Measurements from ENCODE around the gene DGUOK.

Gene DGUOK

GRCh38 chr2:73956218-73956865 lies 29.7 kb downstream of the DGUOK start:
- no peak for DNase-seq

GRCh38 chr2:73961274-73961673 lies 34.6 kb downstream of the DGUOK start:
- no peak for DNase-seq

- DNase-seq: no peak
Observed at GRCh38 chr2:73961823-73962615, 35.3 kb downstream of the DGUOK start.

- no peak for DNase-seq
Observed at GRCh38 chr2:73962798-73963197, 36.1 kb downstream of the DGUOK start.

- DNase-seq: no peak
Observed at GRCh38 chr2:73963385-73964120, 36.9 kb downstream of the DGUOK start.

- DNase-seq: no peak
Observed at GRCh38 chr2:73964223-73964622, 37.5 kb downstream of the DGUOK start.

GRCh38 chr2:73965053-73965452 lies 38.4 kb downstream of the DGUOK start:
- DNase-seq: no peak

- no peak for DNase-seq
Observed at GRCh38 chr2:73968357-73968937, 41.8 kb downstream of the DGUOK start.

- no peak for DNase-seq
Observed at GRCh38 chr2:73969356-73969755, 42.7 kb downstream of the DGUOK start.

GRCh38 chr2:73970141-73970803 lies 43.6 kb downstream of the DGUOK start:
- no peak for DNase-seq

- peak; percentile 59 for DNase-seq
Observed at GRCh38 chr2:73970850-73971471, 44.3 kb downstream of the DGUOK start.

GRCh38 chr2:73971722-73972121 lies 45.0 kb downstream of the DGUOK start:
- no peak for DNase-seq

- no peak for DNase-seq
Observed at GRCh38 chr2:73972846-73973245, 46.2 kb downstream of the DGUOK start.

GRCh38 chr2:73975731-73976130 lies 49.1 kb downstream of the DGUOK start:
- no peak for DNase-seq

GRCh38 chr2:73976803-73977202 lies 50.1 kb downstream of the DGUOK start:
- DNase-seq: no peak

GRCh38 chr2:73977466-73977865 lies 50.8 kb downstream of the DGUOK start:
- DNase-seq: no peak

GRCh38 chr2:73979021-73979420 lies 52.3 kb downstream of the DGUOK start:
- DNase-seq: no peak

GRCh38 chr2:73979686-73980085 lies 53.0 kb downstream of the DGUOK start:
- DNase-seq: no peak

- no peak for DNase-seq
Observed at GRCh38 chr2:73980566-73980965, 53.9 kb downstream of the DGUOK start.

- DNase-seq: peak; percentile 26
Observed at GRCh38 chr2:73981081-73982001, 54.7 kb downstream of the DGUOK start.

- no peak for DNase-seq
Observed at GRCh38 chr2:73982140-73982617, 55.5 kb downstream of the DGUOK start.

Data from DMS79 (cell line).